Measurements from ENCODE around the gene SMIM3. TPM values are rescaled to one million over a fixed set of nuclear protein-coding genes. Genes with fewer than 3 reads are reported as not detected.

SMIM3 gene
- total and polyA plus RNA-seq, 2 donors (not counting 1 experiment from before 2014, with no cell fraction given), result 59.9 to 69.9 TPM

DNA sequence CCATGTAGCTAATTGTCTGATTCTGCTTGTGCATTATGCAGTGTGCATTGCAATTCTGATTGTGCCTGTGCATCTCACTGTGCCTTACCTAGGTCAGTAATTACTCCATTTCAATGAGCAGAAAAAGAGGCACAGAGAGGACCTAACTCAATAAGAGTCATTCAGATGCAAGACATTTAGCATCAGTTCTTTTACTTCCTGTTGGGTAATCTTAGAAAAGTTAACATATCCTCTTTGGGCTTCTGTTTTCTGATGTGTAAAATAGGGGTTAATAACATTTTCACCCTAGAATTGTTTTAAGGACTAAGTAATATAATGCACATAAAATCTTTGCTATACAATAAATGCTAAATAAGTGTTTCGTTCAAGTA, 12.8 kb upstream of the SMIM3 start:
- Histone ChIP-seq H3K9me3 (ENCODE audit: control insufficient read depth, insufficient read depth, low read depth, low read length) (no peaks in the 10 kb centered on the region), H3K27ac (ENCODE audit: insufficient read depth, low read length) (no peak overlapping the region), H3K4me3 (replicated peaks in 1 of 4; ENCODE audit: control extremely low read depth in 1 of 4, insufficient read depth in 1 of 4, low read depth in 3 of 4, low read length in 4 of 4) (no peak overlapping the region), H3K9ac (ENCODE audit: insufficient read depth, low read length) (no peak overlapping the region), H3K27me3 (ENCODE audit: control insufficient read depth, insufficient read depth, low read length) (no peaks in the 10 kb centered on the region), H4K20me1 (ENCODE audit: control insufficient read depth, extremely low read depth, insufficient read depth, low read length) (no peaks in the 10 kb centered on the region), H2AFZ (ENCODE audit: low read length) (no peak overlapping the region), H3K36me3 (ENCODE audit: control insufficient read depth, insufficient read depth, low read length) (no peaks in the 10 kb centered on the region), H3K4me1 (ENCODE audit: control insufficient read depth, extremely low read depth, insufficient read depth, low read length) (peaks cover 2% of the 10 kb centered on the region), H3K79me2 (ENCODE audit: control insufficient read depth, insufficient read depth, low read length) (no peaks in the 10 kb centered on the region), H3K4me2 (ENCODE audit: extremely low read depth, insufficient read depth, low read length) (no peak overlapping the region)
- DNase-seq (ENCODE audit: low read depth in 2 of 2), result no peak
- no peak for TF ChIP-seq EZH2 (IDR thresholded peaks at IDR 0.05; ENCODE audit: low read length, missing control alignments)
- TF ChIP-seq, protein P1, sequence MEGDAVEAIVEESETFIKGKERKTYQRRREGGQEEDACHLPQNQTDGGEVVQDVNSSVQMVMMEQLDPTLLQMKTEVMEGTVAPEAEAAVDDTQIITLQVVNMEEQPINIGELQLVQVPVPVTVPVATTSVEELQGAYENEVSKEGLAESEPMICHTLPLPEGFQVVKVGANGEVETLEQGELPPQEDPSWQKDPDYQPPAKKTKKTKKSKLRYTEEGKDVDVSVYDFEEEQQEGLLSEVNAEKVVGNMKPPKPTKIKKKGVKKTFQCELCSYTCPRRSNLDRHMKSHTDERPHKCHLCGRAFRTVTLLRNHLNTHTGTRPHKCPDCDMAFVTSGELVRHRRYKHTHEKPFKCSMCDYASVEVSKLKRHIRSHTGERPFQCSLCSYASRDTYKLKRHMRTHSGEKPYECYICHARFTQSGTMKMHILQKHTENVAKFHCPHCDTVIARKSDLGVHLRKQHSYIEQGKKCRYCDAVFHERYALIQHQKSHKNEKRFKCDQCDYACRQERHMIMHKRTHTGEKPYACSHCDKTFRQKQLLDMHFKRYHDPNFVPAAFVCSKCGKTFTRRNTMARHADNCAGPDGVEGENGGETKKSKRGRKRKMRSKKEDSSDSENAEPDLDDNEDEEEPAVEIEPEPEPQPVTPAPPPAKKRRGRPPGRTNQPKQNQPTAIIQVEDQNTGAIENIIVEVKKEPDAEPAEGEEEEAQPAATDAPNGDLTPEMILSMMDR (conservative IDR thresholded peaks at IDR 0.05 in 1 of 2, IDR thresholded peaks at IDR 0.05 in 1 of 2; ENCODE audit: low read depth in 1 of 2, low read length in 2 of 2), result no peak

DNA sequence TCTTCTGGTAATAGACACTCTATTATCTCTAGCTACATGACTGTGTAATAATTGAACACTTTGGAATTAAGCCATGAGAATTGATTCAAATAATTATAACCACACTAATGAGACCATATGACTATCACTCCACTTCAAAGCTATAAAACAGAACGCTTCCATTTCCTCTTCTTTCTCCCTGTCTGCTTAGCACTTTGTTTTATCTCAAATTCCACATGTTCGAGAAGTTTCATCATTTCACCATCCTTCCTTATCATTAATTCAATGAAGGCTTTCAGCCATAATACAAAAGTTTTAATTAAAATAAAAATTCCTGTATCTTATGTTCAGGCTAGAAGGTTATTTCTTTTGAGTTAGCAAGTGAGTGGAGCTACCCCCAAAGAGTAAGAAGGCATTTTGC, 12.3 kb upstream of the SMIM3 start:
- H3K79me2 ChIP-seq (ENCODE audit: control insufficient read depth, insufficient read depth, low read length), result no peaks in the 10 kb centered on the region
- H3K36me3 ChIP-seq (ENCODE audit: control insufficient read depth, insufficient read depth, low read length), result no peaks in the 10 kb centered on the region
- no peak overlapping the region for H3K27ac ChIP-seq (ENCODE audit: insufficient read depth, low read length)
- H3K9ac ChIP-seq (ENCODE audit: insufficient read depth, low read length), result no peak overlapping the region
- no peaks in the 10 kb centered on the region for H3K9me3 ChIP-seq (ENCODE audit: control insufficient read depth, insufficient read depth, low read depth, low read length)
- peaks cover 2% of the 10 kb centered on the region for H3K4me1 ChIP-seq (ENCODE audit: control insufficient read depth, extremely low read depth, insufficient read depth, low read length)
- H4K20me1 ChIP-seq (ENCODE audit: control insufficient read depth, extremely low read depth, insufficient read depth, low read length), result no peaks in the 10 kb centered on the region
- H2AFZ ChIP-seq (ENCODE audit: low read length), result no peak overlapping the region
- no peak overlapping the region for H3K4me3 ChIP-seq (replicated peaks in 1 of 4; ENCODE audit: control extremely low read depth in 1 of 4, insufficient read depth in 1 of 4, low read depth in 3 of 4, low read length in 4 of 4)
- TF ChIP-seq, protein P1 (conservative IDR thresholded peaks at IDR 0.05 in 1 of 2, IDR thresholded peaks at IDR 0.05 in 1 of 2; ENCODE audit: low read depth in 1 of 2, low read length in 2 of 2), result no peak
- no peak for DNase-seq (ENCODE audit: low read depth in 2 of 2)
- no peak overlapping the region for H3K4me2 ChIP-seq (ENCODE audit: extremely low read depth, insufficient read depth, low read length)
- H3K27me3 ChIP-seq (ENCODE audit: control insufficient read depth, insufficient read depth, low read length), result no peaks in the 10 kb centered on the region

DNA sequence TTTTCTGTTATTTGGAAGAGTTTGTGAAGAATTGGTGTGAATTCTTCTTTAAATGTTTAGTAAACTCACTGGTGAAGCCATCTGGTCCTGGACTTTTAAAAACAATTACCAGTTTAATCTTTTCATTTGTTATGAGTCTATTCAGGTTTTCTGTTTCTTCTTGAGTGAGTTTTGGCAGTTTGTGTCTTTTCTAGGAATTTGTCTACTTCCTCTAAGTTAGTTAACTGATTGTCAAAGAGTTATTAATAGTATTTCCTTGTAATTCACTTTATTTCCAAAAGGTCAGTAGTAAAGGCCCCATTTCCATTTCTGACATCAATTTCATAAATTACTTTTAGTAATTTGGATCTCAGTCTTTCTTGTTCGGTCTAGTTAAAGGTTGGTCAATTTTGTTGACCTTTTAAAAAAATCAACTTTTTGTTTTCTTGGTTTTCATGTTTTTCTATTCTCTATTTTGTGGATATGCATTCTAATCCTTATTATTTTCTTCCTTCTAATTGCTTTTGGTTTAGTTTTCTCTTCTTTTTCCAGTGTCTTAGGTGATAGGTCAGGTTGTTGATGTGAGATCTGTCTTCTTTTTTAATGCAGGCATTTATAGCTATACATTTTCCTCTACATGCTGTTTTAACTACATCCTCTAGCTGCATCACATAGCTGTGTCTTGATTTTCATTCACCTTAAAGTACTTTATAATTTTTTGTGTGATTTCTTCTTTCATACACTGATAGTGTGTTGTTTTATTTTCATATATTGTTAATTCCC, 7.3 kb upstream of the SMIM3 start:
- H3K27ac ChIP-seq (ENCODE audit: insufficient read depth, low read length), result no peak overlapping the region
- DNase-seq (ENCODE audit: low read depth in 2 of 2), result no peak
- no peaks in the 10 kb centered on the region for H4K20me1 ChIP-seq (ENCODE audit: control insufficient read depth, extremely low read depth, insufficient read depth, low read length)
- no peaks in the 10 kb centered on the region for H3K4me1 ChIP-seq (ENCODE audit: control insufficient read depth, extremely low read depth, insufficient read depth, low read length)
- no peaks in the 10 kb centered on the region for H3K79me2 ChIP-seq (ENCODE audit: control insufficient read depth, insufficient read depth, low read length)
- no peak overlapping the region for H3K4me3 ChIP-seq (replicated peaks in 1 of 4; ENCODE audit: control extremely low read depth in 1 of 4, insufficient read depth in 1 of 4, low read depth in 3 of 4, low read length in 4 of 4)
- no peak overlapping the region for H3K9ac ChIP-seq (ENCODE audit: insufficient read depth, low read length)
- no peak overlapping the region for H2AFZ ChIP-seq (ENCODE audit: low read length)
- H3K4me2 ChIP-seq (ENCODE audit: extremely low read depth, insufficient read depth, low read length), result no peak overlapping the region
- H3K9me3 ChIP-seq (ENCODE audit: control insufficient read depth, insufficient read depth, low read depth, low read length), result no peaks in the 10 kb centered on the region
- no peak for TF ChIP-seq EZH2 (IDR thresholded peaks at IDR 0.05; ENCODE audit: low read length, missing control alignments)
- TF ChIP-seq, protein P1 (conservative IDR thresholded peaks at IDR 0.05 in 1 of 2, IDR thresholded peaks at IDR 0.05 in 1 of 2; ENCODE audit: low read depth in 1 of 2, low read length in 2 of 2), result no peak
- H3K36me3 ChIP-seq (ENCODE audit: control insufficient read depth, insufficient read depth, low read length), result no peaks in the 10 kb centered on the region
- H3K27me3 ChIP-seq (ENCODE audit: control insufficient read depth, insufficient read depth, low read length), result no peaks in the 10 kb centered on the region

All from fibroblast of lung (primary cell).